Hematopoietic multipotent progenitor cell treated with erythropoietin and hydrocortisone succinate and interleukin-3 and kit ligand, for 17 days (in vitro differentiated cells): Measurements from ENCODE around the gene NPFF.

ENCODE experiments used
- DNase-seq: peaks from one replicate; pipeline ENCODE4 v3.0.0-alpha.2; 2015; ENCODE audit warnings: low spot score

Gene NPFF

DNA sequence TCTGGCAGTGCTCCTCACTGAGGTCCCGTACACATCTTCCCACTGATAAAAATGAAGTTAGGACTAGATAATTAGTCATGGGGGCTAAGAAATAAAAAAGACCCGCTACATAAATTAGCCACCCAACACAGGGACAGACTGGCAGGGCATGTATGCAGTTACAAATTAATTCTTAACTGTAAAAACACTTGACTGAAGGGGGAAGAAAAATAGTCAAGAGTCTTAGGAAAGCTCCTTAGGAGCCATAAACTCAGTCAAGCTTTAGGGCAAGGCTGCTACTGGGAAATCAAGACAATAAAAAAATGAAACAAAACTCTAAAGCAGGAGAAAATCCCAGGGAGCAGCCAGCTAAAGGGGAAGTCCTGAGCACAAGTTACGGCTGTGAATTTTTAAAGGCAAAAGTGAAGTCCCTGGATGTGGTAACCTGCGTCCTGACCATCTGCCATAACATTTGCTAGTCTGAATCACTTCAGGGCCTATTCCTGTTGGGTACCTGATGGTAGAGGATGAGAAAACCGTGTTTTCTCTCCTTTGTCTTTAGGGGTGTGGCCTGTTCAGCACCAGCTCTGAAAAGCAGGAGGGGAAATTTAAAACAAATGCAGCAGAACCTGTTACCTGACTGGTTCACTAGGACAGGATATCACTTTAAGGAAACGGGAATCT, 7.5 kb upstream of the NPFF start:
- no peak for DNase-seq

- DNase-seq = no peak
These were observed 6.6 kb upstream of the NPFF start for GRCh38 chr12:53513712-53514410.

DNA sequence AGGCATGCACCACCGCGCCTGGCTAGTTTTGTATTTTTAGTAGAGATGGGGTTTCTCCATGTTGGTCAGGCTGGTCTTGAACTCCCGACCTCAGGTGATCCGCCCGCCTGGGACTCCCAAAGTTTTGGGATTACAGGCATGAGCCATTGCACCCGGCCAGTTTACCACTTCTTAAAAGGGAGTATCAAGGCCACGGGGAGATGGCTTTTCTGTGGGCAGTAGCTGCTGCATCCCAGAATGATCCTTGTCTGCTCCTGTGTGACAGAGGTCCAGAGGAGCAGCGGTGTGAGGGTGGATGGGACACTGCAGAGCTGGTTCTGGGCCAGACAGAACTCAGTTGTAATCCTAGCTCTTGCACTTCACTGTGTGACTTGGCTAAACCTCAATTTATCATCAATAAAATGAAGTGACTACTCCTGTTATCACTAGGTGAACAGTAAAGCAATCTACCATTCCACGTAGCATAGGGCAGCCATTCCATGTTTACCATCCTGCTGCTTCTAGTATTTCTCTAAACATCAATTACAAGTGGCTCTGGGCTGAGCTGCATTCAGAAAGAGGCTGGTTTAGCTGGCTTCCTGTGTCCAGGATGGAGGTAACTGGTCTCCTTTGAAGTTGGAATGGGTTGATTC, 3.0 kb upstream of the NPFF start:
- no peak for DNase-seq

DNA sequence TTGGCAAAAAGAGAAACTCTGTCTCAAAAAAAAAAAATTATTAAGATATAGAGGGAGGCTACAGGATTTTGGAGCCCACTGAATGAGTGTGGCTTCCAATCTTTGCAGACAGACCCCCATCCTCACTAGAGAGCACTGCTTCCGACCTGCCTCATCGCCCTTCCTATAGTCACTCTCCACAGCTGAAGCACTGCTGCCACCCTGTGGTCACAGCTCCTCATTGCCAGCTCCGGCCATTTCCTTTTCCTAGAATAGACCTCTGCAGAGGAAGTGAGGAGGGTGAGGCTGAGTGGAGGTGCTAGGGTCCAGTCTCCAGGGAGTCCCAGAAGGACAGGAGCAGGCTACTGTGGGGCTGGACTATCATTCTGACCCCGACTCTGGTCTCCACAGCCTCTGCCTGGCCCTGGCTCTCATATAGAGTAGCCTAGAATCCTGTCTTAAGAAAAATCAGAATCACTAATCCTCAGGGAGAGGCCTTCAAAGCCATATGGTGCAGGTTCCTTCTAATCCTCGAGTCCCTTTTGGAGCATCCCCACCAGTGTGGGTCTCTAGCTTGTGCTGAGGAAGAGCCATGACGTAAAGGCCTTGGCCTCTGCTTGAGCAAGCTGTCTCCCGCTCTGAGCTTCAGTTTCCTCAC, 1.4 kb upstream of the NPFF start:
- peak; percentile 89 for DNase-seq

DNA sequence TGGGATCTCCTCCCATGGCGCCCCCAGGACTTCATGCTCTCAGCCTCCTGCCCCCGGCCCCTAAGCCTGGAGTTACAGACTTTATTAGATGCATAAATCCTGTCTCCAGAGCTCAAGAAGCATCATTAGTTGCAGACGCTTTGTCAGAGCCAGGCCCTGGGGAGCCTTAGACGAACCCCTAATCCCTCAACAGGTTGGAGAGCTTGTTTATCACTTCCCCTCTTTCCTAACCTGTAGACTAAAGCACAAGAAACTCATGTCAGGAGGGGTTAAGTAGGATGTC, 260 bp upstream of the NPFF start:
- DNase-seq = no peak

DNA sequence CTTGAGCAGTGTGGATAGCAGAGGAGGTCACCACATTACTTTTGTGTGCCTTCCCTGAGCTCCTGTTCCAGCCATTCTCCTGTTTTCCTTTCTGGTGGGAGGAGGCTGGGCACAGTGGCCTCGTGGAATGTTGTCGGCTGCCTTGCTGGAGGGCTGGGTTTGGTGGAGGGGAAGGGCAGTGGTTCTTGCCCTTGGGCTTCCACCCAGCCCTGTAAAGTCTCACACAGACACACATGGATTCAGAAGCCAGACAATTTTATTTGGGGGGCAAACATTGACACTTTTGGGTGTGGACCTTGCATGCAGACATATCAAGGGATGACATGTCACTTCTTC, 866 bp downstream of the NPFF start:
- DNase-seq = no peak

DNA sequence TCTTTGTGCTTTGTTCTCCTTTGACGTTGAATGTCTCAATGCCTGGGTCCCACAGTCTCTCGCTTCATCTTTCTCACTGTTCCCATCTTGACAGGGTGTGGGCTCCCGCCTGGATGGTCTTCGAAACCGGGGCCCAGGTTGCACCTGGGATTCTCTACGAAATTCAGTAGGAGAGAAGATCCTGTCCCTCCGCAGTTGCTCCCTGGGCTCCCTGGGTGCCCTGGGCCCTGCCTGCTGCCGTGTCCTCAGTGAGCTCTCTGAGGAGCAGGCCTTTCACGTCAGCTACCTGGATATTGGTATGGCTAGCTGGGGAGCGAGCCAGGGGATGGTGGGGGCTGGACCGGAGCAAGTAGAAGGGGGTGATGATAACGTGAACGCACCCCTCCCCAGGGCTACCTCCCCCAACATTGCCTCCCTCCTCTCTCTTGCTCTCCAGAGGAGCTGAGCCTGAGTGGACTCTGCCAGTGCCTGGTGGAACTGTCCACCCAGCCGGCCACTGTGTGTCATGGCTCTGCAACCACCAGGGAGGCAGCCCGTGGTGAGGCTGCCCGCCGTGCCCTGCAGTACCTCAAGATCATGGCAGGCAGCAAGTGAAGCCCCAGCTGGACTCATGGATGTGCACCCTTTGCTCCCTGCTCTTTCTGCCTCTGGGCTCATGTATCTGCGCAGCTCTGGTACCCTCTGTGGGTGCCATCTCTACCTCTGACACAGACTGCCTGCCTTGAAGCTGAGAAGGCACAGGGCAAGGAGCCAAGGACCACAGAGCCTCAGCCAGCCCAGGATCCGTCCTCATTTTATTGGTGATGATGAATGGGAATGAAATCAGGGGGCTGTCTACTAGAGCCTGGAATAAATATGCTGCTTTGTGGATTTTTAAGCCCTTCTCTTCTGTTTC, 1.5 kb downstream of the NPFF start:
- DNase-seq = no peak

DNA sequence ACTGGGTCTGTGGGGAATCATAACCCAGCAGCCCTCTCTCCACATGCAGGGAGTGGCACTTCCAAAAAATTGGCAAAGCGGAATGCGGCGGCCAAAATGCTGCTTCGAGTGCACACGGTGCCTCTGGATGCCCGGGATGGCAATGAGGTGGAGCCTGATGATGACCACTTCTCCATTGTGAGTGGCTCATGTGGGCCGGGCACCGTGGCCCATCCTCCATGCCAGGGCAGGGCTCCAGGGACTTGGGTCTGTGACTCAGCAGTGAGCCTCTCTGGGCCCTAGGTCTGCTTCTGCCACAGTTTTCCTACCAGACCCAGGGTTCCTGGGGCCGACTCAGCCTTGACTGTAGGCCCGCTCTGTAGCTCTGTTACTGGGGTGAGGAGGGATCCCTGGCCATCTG, 2.2 kb downstream of the NPFF start:
- DNase-seq = no peak

DNA sequence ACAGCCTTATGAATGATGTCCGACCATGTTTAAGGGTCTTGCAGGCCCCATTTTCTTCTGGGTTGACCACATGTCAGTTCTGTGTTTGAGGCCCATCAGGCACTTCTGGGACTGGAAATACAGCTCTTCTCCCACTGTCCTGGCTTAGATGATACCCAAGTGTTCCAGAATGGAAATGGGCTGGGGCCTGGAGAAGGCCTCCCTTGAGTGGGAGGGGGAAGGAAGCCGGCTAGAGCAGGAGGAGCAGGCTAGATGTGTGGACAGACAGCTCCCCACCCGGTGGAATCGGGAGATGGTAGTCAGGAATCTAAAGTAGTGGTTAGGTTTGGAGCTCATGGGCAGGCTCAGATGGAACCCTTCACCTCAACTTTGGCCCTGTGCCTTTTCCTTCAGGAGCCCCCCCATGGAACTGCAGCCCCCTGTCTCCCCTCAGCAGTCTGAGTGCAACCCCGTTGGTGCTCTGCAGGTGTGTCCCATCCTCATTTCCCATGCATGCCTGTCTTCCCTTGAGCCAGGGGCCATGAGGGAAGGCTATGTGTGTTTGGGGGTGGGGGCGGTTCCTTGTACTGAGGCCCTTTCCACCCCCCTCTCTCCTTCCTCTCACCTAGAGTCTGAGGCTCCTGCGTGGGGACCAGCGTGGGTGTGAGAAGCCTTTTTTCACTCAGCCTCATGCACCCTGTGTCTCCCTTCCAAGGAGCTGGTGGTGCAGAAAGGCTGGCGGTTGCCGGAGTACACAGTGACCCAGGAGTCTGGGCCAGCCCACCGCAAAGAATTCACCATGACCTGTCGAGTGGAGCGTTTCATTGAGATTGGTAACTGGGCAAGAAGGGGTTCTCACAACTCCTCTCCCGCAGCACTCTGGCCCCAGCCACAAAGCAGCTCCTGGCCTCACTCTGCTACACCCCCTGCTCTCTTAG, 3.0 kb downstream of the NPFF start:
- no peak for DNase-seq

- DNase-seq = no peak
These were observed 4.1 kb downstream of the NPFF start for GRCh38 chr12:53502983-53503728.

DNA sequence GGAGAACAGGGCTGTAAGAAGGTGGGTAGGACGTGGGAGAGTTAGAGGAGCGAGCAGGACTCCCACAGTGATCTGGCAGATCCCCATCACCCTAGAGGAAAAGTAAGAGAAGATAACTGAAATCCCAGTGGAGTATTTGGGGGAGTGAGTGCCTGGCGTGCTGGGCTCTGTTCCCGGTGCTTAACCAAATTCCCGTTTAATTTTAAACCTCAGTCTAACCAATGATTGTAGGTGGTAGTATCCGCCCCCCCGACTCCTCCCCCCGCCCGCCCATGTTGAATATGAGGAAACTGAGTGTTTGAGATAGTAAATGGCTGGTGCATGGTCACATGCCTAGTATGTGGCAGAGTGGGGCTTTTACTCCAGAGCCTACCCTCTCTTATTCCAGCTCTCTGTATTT, 5.0 kb downstream of the NPFF start:
- DNase-seq = no peak

DNA sequence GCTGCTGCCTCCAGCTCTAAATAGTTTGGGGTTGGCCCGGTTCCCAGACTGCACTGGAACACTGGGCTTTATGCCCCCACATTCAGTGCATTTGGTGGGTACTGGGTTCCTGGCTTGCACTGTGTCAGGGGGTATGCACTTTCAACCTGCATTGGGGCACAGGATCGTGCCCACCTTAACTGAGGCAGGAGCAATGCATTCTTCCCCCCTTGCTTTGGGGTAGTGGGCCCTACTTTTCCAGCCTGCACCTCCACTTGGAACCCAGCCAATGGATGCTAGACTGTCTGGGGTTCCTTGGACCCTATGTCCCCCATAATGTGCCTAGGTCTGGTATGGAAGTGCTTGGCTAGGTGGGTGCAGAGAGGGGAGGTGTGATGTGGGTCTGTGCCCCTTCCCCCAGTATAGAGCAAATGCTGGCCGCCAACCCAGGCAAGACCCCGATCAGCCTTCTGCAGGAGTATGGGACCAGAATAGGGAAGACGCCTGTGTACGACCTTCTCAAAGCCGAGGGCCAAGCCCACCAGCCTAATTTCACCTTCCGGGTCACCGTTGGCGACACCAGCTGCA, 5.6 kb downstream of the NPFF start:
- no peak for DNase-seq

DNA sequence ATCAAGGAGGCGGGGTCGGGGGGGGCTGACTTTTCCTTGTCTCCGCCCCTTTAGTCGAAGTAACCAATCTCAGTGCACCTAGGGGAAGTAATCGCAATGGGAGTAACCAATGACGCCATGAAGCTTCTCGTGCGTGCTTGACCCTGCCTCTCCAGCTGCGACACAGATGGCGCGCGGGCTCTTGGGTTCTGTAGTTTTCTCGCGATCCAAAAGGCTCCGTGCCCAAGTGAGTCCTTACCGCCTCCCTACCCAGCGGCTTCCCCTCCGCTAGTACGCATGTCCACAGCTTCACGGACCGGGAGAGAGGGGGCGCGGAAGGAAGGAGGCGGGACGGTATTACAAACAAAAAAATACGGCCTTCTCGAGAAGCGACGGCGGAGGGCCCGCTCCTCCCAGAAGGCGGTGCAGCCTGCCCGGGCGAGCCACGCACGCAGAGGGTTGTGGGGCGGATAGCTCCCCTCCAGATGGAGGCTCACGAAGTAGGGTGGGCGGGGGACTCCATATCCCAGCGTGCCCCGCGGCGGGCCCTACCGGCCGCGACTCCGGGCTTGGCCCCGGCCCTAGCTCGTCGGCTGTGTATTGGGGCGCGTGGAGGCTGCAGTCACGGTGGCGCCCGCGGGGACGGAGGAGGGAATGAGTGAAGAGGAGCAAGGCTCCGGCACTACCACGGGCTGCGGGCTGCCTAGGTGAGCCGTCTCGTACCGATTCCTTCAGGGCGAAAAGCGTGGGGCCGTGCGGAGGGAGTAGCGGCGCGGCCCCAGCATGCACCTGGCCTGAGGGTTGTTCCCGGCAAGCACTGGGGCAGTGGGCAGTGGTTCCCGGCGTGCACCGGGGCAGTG, 6.3 kb downstream of the NPFF start, which contains the start of gene TARBP2:
Gene TARBP2, plus strand, starts transcription at position 508 of the 839 bp plus-strand sequence. Its CDS starts 126 bp downstream, at position 634.
- peak; percentile 99 for DNase-seq

- DNase-seq = no peak
These were observed 7.0 kb downstream of the NPFF start for GRCh38 chr12:53500142-53500775.

GRCh38 chr12:53499266-53500141, 7.8 kb downstream of the NPFF start, which contains the start of gene MAP3K12:
Gene MAP3K12 (minus strand): TSS chr12:53499458. CDS start chr12:53487391, 12,067 bp downstream.
- no peak for DNase-seq

- no peak for DNase-seq
These were observed 9.1 kb downstream of the NPFF start for GRCh38 chr12:53498235-53498630.

DNA sequence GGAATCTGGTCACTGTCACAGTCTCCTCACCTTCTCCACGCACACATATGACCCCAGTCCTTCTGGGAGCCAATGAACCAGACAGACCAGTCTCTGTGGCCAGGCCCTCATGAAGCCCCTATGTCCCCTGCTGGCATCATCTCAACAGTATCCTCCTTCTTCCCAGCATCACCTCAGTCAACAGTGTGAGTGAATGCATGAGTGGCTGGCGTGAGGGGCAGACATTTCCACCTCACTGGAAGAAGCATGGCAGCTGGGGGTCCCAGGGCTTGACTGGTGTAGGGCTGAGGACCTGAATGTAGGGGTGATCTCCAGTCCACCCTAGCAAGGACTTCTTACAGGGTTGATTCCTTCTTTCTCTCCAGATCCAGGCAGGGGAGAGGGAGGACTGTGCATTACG, 9.8 kb downstream of the NPFF start:
- DNase-seq = no peak

- no peak for DNase-seq
These were observed 10.6 kb downstream of the NPFF start for GRCh38 chr12:53496752-53497032.
